HEK293T (cell line): ENCODE measurements around the gene HLCS.

Experiments used
- CTCF ChIA-PET: fragments of 350-600 bp; formaldehyde crosslinking; extraction: SDS; loops from one replicate; lab custom pipeline; 2021; ENCODE audit warnings: antibody characterized with exemption, inconsistent platforms; lab: Yijun Ruan, JAX
- POLR2A ChIA-PET: fragments of 350-600 bp; formaldehyde crosslinking; extraction: SDS; loops from one replicate; lab custom pipeline; 2020; ENCODE audit warnings: antibody characterized with exemption, inconsistent platforms; lab: Yijun Ruan, JAX
- DNase-seq: peaks from one replicate; pipeline ENCODE4 v3.0.0; 2012; ENCODE audit warnings: mixed read lengths; ENCODE audit errors: extremely low spot score
- ARNT ChIP-seq: fragments of 450-650 bp; IDR thresholded peaks from 2 replicates; pipeline ENCODE4 v1.6.1; 2017; ENCODE audit warnings: mild to moderate bottlenecking
- BHLHE40 ChIP-seq: fragments of 450-650 bp; IDR thresholded peaks from 2 replicates; pipeline ENCODE4 v1.6.1; 2016; ENCODE audit warnings: mild to moderate bottlenecking, moderate library complexity, borderline replicate concordance
- CTBP1 ChIP-seq: fragments of 450-650 bp; IDR thresholded peaks from 2 replicates; pipeline ENCODE4 v1.6.1; 2016; ENCODE audit warnings: borderline replicate concordance
- ELF4 ChIP-seq: fragments of 450-650 bp; IDR thresholded peaks from 2 replicates; pipeline ENCODE4 v1.6.1; 2017; ENCODE audit warnings: antibody characterized with exemption
- FOXA1 ChIP-seq: fragments of 450-650 bp; IDR thresholded peaks from 2 replicates; pipeline ENCODE4 v1.6.1; 2016; ENCODE audit warnings: mild to moderate bottlenecking
- FOXK2 ChIP-seq: fragments of 450-650 bp; IDR thresholded peaks from 2 replicates; pipeline ENCODE4 v1.6.1; 2016; ENCODE audit warnings: mild to moderate bottlenecking
- FOXM1 ChIP-seq: fragments of 450-650 bp; IDR thresholded peaks from 2 replicates; pipeline ENCODE4 v1.6.1; 2017; ENCODE audit warnings: mild to moderate bottlenecking, borderline replicate concordance
- HDGF ChIP-seq: fragments of 450-650 bp; IDR thresholded peaks from 2 replicates; pipeline ENCODE4 v1.6.1; 2017; ENCODE audit warnings: antibody characterized with exemption, borderline replicate concordance
- L3MBTL2 ChIP-seq: fragments of 450-650 bp; conservative IDR thresholded peaks from 2 replicates; pipeline ENCODE4 v1.6.1; 2016; ENCODE audit warnings: mild to moderate bottlenecking
- LEF1 ChIP-seq: fragments of 450-650 bp; IDR thresholded peaks from 2 replicates; pipeline ENCODE4 v1.6.1; 2017; ENCODE audit warnings: mild to moderate bottlenecking, borderline replicate concordance
- NFRKB ChIP-seq: fragments of 450-650 bp; IDR thresholded peaks from 2 replicates; pipeline ENCODE4 v1.6.1; 2016; ENCODE audit warnings: mild to moderate bottlenecking, moderate library complexity
- SP1 ChIP-seq: fragments of 450-650 bp; IDR thresholded peaks from 2 replicates; pipeline ENCODE4 v1.6.1; 2017
- SUZ12 ChIP-seq: fragments of 450-650 bp; IDR thresholded peaks from 2 replicates; pipeline ENCODE4 v1.6.1; 2016; ENCODE audit warnings: mild to moderate bottlenecking
- TARDBP ChIP-seq: fragments of 450-650 bp; IDR thresholded peaks from 2 replicates; pipeline ENCODE4 v1.6.1; 2016
- ZNF384 ChIP-seq: fragments of 450-650 bp; IDR thresholded peaks from 2 replicates; pipeline ENCODE4 v1.6.1; 2016
- TF ChIP-seq, protein P1 (sequence below): fragments of 450-650 bp; IDR thresholded peaks from 2 replicates; pipeline ENCODE4 v1.6.1; 2016

The HLCS gene

DNA sequence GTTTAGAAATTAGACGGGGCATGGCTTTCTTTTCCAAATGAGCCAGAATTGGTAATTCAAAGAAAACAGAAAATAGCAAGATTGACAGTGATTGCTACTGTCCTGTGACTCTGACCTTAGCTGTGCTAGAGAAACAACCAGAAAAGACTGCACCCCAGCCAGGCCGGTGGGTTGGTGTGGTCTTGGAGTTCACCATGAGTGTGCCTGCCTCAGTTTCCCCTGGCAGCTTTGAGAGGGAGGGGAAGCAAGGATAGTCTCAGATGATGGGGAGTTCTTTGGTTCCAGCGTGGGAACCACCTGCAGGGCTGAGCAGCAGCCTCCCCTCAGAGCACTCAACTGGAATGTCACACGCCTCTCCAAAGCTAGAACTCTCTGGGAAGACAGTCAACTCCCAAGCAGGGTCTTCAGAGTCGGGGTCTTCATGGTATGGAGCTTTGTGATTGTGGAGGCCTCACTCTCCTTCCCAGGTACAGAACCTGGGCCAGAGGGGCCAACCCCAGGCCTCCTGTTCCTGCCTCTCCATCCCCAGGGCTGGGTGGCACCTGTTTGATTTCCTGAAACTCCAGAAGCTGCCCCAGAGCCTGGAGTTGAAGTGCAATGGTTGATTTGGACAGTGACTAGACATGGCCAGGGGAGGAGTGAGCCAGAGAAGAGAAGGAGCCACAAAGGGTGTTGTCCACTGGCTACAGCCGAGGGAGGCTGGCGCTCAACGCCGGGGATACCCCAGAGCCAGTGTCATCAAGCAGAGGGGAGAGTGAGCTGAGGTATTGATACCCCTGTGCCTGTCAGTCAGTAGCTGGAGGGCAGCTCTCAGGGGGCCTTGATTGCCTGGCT is 231.9 kb downstream of the HLCS start:
- POLR2A ChIA-PET: no interaction called here
- CTCF ChIA-PET: no interaction called here
- DNase-seq: no peak
- TF ChIP-seq ELF4 (no peak), FOXM1 (no peak), HDGF (no peak)

DNA sequence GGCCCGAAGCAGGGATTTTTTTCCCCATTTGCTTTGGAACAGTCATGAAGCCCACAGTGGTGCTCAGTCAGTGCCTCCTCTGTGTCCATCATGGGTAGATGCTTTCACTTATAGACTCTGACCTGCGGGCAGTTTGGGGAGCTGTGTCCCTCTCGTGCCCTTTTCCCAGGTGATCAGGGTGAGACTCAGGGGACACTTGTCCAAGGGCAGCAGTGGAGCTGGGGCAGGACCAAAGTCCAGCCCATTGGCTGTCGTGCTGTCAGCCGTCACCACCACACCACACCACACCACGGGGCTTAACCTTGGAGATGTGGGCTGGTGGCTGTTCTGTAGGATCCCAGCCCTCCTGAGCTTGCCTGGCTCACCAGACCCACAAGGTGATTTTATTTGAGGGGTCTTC is 232.6 kb downstream of the HLCS start:
- TF ChIP-seq FOXA1 (no peak), FOXK2 (no peak), BHLHE40 (no peak), CTBP1 (no peak), NFRKB (no peak), LEF1 (no peak), SP1 (no peak), ZNF384 (no peak)
- CTCF ChIA-PET: no interaction called here
- POLR2A ChIA-PET: no interaction called here
- DNase-seq: no peak

DNA sequence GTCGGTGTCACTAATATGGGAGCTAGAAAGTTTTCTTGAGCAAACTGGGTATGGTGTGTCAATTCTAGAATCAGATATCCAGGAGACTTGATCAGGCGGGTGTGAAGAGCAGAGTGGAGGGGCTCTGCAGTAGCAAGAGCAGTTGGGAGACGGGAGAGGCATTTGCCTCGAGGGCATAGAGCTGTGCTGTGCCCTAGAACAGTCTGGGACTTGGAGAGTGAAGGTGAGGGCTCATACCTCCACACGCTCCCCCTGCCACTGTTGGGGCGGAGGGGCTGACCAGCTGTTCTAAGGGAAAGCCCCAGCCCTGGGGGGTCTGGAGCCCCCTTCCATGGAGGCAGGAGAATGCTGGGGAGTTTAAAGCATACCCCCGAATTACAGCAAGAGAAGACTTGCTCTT is 233.7 kb downstream of the HLCS start:
- POLR2A ChIA-PET: interaction anchor here (0.6 kb wide), 1 partner anchor 935 kb away, joined by 3 read pairs; no protein-coding TSS in a partner anchor
- no peak for TF ChIP-seq TARDBP
- TF ChIP-seq FOXK2: no peak
- DNase-seq: no peak
- CTCF ChIA-PET: no interaction called here

DNA sequence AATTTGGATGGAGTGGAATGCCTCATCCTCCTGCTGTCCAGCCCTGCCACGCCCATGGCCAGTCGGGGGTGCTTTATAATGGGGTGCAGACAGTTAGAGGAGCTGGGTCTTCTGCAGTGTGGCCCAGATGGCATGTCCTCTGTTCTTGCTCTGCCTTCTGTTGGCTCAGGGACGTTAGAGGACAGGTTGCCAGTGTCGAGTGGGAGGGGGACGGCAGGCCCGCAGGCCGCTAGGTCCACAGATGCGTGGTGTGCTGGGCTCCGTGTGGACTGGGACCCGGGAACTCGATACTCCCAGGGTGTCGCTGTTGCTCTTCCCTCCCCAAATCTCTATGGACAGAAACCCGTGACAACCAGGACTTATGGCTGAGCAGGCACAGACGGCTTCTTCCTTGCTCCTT is 234.3 kb downstream of the HLCS start:
- TF ChIP-seq NFRKB (no peak), FOXK2 (no peak), L3MBTL2 (no peak), LEF1 (no peak), ARNT (no peak), CTBP1 (no peak), TARDBP (no peak), BHLHE40 (no peak), FOXM1 (no peak), ELF4 (no peak), ZNF384 (no peak), SP1 (no peak), HDGF (no peak), SUZ12 (no peak), FOXA1 (no peak)
- TF ChIP-seq, protein P1, sequence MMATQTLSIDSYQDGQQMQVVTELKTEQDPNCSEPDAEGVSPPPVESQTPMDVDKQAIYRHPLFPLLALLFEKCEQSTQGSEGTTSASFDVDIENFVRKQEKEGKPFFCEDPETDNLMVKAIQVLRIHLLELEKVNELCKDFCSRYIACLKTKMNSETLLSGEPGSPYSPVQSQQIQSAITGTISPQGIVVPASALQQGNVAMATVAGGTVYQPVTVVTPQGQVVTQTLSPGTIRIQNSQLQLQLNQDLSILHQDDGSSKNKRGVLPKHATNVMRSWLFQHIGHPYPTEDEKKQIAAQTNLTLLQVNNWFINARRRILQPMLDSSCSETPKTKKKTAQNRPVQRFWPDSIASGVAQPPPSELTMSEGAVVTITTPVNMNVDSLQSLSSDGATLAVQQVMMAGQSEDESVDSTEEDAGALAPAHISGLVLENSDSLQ: no peak
- ChIA-PET CTCF (no interaction called here), POLR2A (interaction anchor here (0.6 kb wide), 1 partner anchor 934 kb away, joined by 3 read pairs; no protein-coding TSS in a partner anchor)
- no peak for DNase-seq

DNA sequence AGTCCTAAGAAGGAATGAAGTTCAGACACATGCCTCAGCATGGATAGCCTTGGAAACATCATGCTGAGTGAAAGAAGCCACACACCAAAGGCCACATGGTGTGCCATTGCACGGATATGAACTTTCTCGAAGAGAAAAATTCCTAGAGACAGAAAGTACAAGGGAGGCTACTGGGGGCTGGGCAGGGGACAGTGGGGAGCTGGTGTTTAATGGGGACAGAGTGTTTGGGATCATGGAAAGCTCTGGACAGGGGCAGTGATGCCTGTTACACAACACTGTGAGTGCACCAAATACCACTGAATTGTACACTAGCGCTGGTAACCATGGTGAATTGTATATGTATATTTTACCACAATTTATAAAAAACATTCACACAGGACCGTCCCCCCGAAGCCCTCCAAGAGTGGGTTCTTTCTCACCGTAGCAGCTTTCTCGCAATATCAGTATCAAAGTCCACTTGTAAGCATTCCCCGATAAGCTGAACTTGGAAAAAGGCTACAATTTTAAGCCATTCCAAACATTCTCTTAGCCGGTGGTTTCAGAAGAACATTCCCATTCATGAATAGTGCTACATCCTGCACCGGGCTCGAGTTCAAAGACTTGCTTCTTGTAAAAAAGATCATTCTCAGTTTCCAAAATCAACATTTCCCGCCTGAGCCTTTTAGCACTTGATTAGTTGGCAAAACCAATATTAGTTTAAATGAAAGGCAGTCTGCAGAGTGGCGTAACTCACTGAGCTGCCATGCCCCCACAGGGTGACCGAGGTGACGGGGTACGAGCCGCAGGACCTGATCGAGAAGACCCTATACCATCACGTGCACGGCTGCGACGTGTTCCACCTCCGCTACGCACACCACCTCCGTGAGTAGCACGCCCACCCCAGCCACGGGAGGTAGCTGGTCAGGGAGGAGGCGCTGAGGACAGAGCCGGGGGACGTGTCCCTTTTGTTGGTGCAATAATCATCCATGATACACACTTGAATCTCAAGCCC is 235.9 kb downstream of the HLCS start:
- ChIA-PET CTCF (no interaction called here), POLR2A (no interaction called here)
- no peak for TF ChIP-seq ZNF384
- no peak for DNase-seq

DNA sequence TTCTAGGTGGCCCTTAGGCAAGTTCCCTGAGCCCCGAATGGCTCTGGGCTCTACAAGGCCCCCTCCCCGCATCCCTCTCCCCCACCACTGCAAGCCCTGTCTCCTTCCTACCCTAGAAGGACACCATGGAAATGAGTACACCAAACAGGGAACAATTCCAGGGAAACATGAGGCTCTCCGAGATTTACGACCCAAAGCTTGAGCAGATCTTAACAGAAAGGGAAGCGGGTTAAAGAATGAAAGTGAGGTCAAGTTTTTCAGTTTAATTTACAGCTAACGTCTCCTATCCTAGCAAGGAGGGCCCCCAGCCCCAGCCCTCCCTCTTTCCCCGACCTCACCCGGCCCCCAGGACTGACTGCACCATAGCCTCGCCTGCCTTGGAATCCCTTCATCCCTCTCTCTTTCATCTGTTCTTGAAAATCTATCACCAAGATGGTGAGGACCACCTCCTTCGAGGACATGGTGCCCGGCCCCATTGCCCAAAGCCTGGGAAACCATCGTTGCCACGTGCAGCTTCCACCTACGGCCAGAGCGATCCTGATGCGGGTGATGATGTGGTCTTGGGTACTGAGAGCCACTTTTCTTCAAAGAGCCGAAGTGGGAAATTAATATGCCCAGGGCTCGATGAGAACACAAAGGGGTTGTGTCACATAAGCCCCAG is 237.0 kb downstream of the HLCS start:
- TF ChIP-seq ZNF384 (no peak), ARNT (no peak), FOXA1 (no peak), NFRKB (no peak), FOXK2 (no peak), ELF4 (no peak), SP1 (no peak), LEF1 (no peak), TARDBP (no peak), HDGF (no peak), SUZ12 (no peak), L3MBTL2 (no peak), CTBP1 (no peak), FOXM1 (no peak), BHLHE40 (no peak)
- TF ChIP-seq, protein P1: no peak
- POLR2A ChIA-PET: interaction anchor here (0.8 kb wide), 1 partner anchor 13 kb away, joined by 3 read pairs; no protein-coding TSS in a partner anchor
- no peak for DNase-seq
- CTCF ChIA-PET: interaction anchor here (0.7 kb wide), 1 partner anchor 15 kb away, joined by 3 read pairs; no protein-coding TSS in a partner anchor
